GM23248 (cell line): ENCODE measurements around the gene RPH3AL. TPM values are rescaled to one million over a fixed set of nuclear protein-coding genes. Genes with fewer than 3 reads are reported as not detected.

Source experiments
- DNase-seq: peaks from one replicate; pipeline ENCODE4 v3.0.0-alpha.2; 2015
- H2AFZ ChIP-seq: fragments of 200-600 bp; sonication (generic); 2 replicates; pipeline ENCODE4 v1.6.1; 2016; ENCODE audit warnings: antibody characterized with exemption
- H3F3A ChIP-seq: fragments of 200-600 bp; sonication (generic); 2 replicates; pipeline ENCODE4 v1.6.1; 2016; ENCODE audit warnings: mild to moderate bottlenecking, antibody characterized with exemption, mixed run types; ENCODE audit not compliant: insufficient read depth
- H3K27ac ChIP-seq: fragments of 200-600 bp; sonication (generic); 2 replicates; pipeline ENCODE4 v1.5.1; 2016; ENCODE audit warnings: mild to moderate bottlenecking
- H3K27me3 ChIP-seq: fragments of 200-600 bp; sonication (generic); replicated peaks from 2 replicates; pipeline ENCODE4 v1.6.1; 2016; ENCODE audit warnings: mild to moderate bottlenecking; ENCODE audit not compliant: insufficient read depth
- H3K36me3 ChIP-seq: fragments of 200-600 bp; sonication (generic); 2 replicates; pipeline ENCODE4 v1.6.1; 2016; ENCODE audit warnings: low read depth, mild to moderate bottlenecking
- H3K4me1 ChIP-seq: fragments of 200-600 bp; sonication (generic); 2 replicates; pipeline ENCODE4 v1.6.1; 2016; ENCODE audit warnings: mild to moderate bottlenecking; ENCODE audit not compliant: insufficient read depth
- H3K4me2 ChIP-seq: fragments of 200-600 bp; sonication (generic); one replicate; pipeline ENCODE4 v1.6.1; 2016; ENCODE audit warnings: mild to moderate bottlenecking; ENCODE audit not compliant: unreplicated experiment
- H3K4me3 ChIP-seq: fragments of 200-600 bp; sonication (generic); 2 replicates; pipeline ENCODE4 v1.5.1; 2016; ENCODE audit warnings: mild to moderate bottlenecking
- H3K79me2 ChIP-seq: fragments of 200-600 bp; sonication (generic); 2 replicates; pipeline ENCODE4 v1.6.1; 2016; ENCODE audit warnings: mild to moderate bottlenecking; ENCODE audit not compliant: insufficient read depth
- H3K9ac ChIP-seq: fragments of 200-600 bp; sonication (generic); 2 replicates; pipeline ENCODE4 v1.6.1; 2016; ENCODE audit warnings: mild to moderate bottlenecking
- H3K9me2 ChIP-seq: fragments of 200-600 bp; sonication (generic); 2 replicates; pipeline ENCODE4 v1.6.1; 2016; ENCODE audit warnings: mixed run types, mild to moderate bottlenecking, moderate library complexity; ENCODE audit not compliant: insufficient read depth
- H3K9me3 ChIP-seq: fragments of 200-600 bp; sonication (generic); one replicate; pipeline ENCODE4 v1.6.1; 2017; ENCODE audit warnings: low read depth
- H4K20me1 ChIP-seq: fragments of 200-600 bp; sonication (generic); 2 replicates; pipeline ENCODE4 v1.6.0; 2016; ENCODE audit not compliant: insufficient read depth
- EZH2 ChIP-seq: fragments of 200-600 bp; sonication (generic); IDR thresholded peaks from 2 replicates; pipeline ENCODE4 v1.6.1; 2018; ENCODE audit warnings: antibody characterized with exemption, mild to moderate bottlenecking; ENCODE audit not compliant: insufficient read depth, poor library complexity, severe bottlenecking
- EZH2phosphoT487 ChIP-seq: fragments of 200-600 bp; sonication (generic); IDR thresholded peaks from 2 replicates; pipeline ENCODE4 v1.6.1; 2018; ENCODE audit warnings: antibody characterized with exemption, moderate library complexity, mild to moderate bottlenecking, low read depth; ENCODE audit not compliant: insufficient read depth
- WGBS, 2 experiments: methylation state at CpG; one replicate each; pipeline ENCODE4 v1.1.6; 2015 to 2017; ENCODE audit warnings: low lambda C conversion rate in 2 of 2, low coverage in 1 of 2; ENCODE audit errors: missing lambda C conversion rate in 2 of 2; 5-methylcytosine and 5-hydroxymethylcytosine counted together
- in situ Hi-C: fragments of 300-500 bp; cut with MboI; formaldehyde crosslinking; loops from 2 replicates; pipeline ENCODE4 v1.15.0; 2020
- polyA plus RNA-seq: library from polyadenylated mRNA; unstranded; fragments of >200 nt; fragmentation: Nextera tagmentation; extraction: Ambion mirVana; gene quantifications from 2 replicates; pipeline ENCODE4 v1.2.1, GENCODE V29; 2016
- total RNA-seq: library from RNA; depleted of rRNA; stranded (reverse); fragments of >200 nt; shearing (Covaris generic); gene quantifications from 2 replicates; pipeline ENCODE4 v1.2.3, GENCODE V29; 2014

RPH3AL gene
- total and polyA plus RNA-seq, 2 experiments from 2014 or later = 2.7 to 5.2 TPM

GRCh38 chr17:348012-348411 lies 4.6 kb downstream of the RPH3AL start:
- WGBS, 2 experiments = 47 to 49% methylated on average over 2 of the region's 2 CpGs
- 0 out of 2 replicates have a peak, but pooled peaks cover 4% of the 10 kb centered on the region for H3K4me1 ChIP-seq
- no peak overlapping the region for H3K9ac ChIP-seq

GRCh38 chr17:347309-347899 lies 5.2 kb downstream of the RPH3AL start:
- Histone ChIP-seq H3K36me3 (no peaks in the 10 kb centered on the region), H2AFZ (no peak overlapping the region), H3K27me3 (no peaks in the 10 kb centered on the region), H3F3A (no peaks in the 10 kb centered on the region), H3K27ac (no peak overlapping the region), H3K4me3 (no peak overlapping the region), H4K20me1 (no peaks in the 10 kb centered on the region), H3K9me3 (no peaks in the 10 kb centered on the region), H3K79me2 (no peaks in the 10 kb centered on the region), H3K4me2 (no peak overlapping the region), H3K9ac (no peak overlapping the region), H3K9me2 (no peaks in the 10 kb centered on the region), H3K4me1 (0 out of 2 replicates have a peak, but pooled peaks cover 4% of the 10 kb centered on the region)
- 68 to 71% methylated on average over 5 of the region's 5 CpGs for WGBS, 2 experiments
- in situ Hi-C loops = no loop called here
- no peak for TF ChIP-seq EZH2
- no peak for TF ChIP-seq EZH2phosphoT487
- no peak for DNase-seq

More at GRCh38 chr17:348012-348411, 4.6 kb downstream of the RPH3AL start:
- DNase-seq = no peak
- no peaks in the 10 kb centered on the region for H3K36me3 ChIP-seq
- no peak overlapping the region for H3K4me3 ChIP-seq
- no peaks in the 10 kb centered on the region for H4K20me1 ChIP-seq
- no peaks in the 10 kb centered on the region for H3K79me2 ChIP-seq
- H2AFZ ChIP-seq = no peak overlapping the region
- no peaks in the 10 kb centered on the region for H3K9me3 ChIP-seq
- no peak overlapping the region for H3K27ac ChIP-seq
- TF ChIP-seq EZH2 (no peak), EZH2phosphoT487 (no peak)
- H3K27me3 ChIP-seq = no peaks in the 10 kb centered on the region
- in situ Hi-C loops = no loop called here
- H3F3A ChIP-seq = no peaks in the 10 kb centered on the region
- no peaks in the 10 kb centered on the region for H3K9me2 ChIP-seq
- H3K4me2 ChIP-seq = no peak overlapping the region

- Histone ChIP-seq H3K4me1 (0 out of 2 replicates have a peak, but pooled peaks cover 4% of the 10 kb centered on the region), H3K9me3 (no peaks in the 10 kb centered on the region), H3K27me3 (no peaks in the 10 kb centered on the region; the same call in 1 of the 2 replicates), H3K79me2 (no peaks in the 10 kb centered on the region), H3K4me2 (no peak overlapping the region), H3K36me3 (no peaks in the 10 kb centered on the region), H2AFZ (no peak overlapping the region), H3F3A (no peaks in the 10 kb centered on the region), H4K20me1 (no peaks in the 10 kb centered on the region), H3K9me2 (no peaks in the 10 kb centered on the region), H3K9ac (no peak overlapping the region), H3K27ac (no peak overlapping the region), H3K4me3 (no peak overlapping the region)
- DNase-seq = no peak
- WGBS, 2 experiments = 54 to 62% methylated on average over 12 of the region's 12 CpGs
- TF ChIP-seq EZH2phosphoT487 (no peak), EZH2 (no peak)
- in situ Hi-C loops = no loop called here
These were observed 6.4 kb downstream of the RPH3AL start for GRCh38 chr17:345992-346785.

- Histone ChIP-seq H3K27me3 (no peaks in the 10 kb centered on the region; the same call in 1 of the 2 replicates), H3K27ac (no peak overlapping the region), H3K79me2 (no peaks in the 10 kb centered on the region), H3K9me3 (no peaks in the 10 kb centered on the region), H3K4me2 (no peak overlapping the region), H2AFZ (no peak overlapping the region), H3K4me3 (no peak overlapping the region), H3K36me3 (no peaks in the 10 kb centered on the region), H3K9me2 (no peaks in the 10 kb centered on the region), H3K4me1 (no peaks in the 10 kb centered on the region), H4K20me1 (no peaks in the 10 kb centered on the region), H3F3A (no peaks in the 10 kb centered on the region), H3K9ac (no peak overlapping the region)
- TF ChIP-seq EZH2 (no peak), EZH2phosphoT487 (no peak)
- 60% methylated on average over 1 of the region's 5 CpGs; no CpG with 5 or more reads in 1 of the 2 experiments for WGBS, 2 experiments
- in situ Hi-C loops = no loop called here
- no peak for DNase-seq
These were observed 7.3 kb downstream of the RPH3AL start for GRCh38 chr17:345261-345660.
